ENCODE measurements around the gene BET1L. TPM values are rescaled to one million over a fixed set of nuclear protein-coding genes. Genes with fewer than 3 reads are reported as not detected.
"Not testable (repeated sequence)": the region's sequence is repeated elsewhere in the genome, so short reads cannot be mapped to it uniquely, and the experiment has no call there.

Gene BET1L
- total RNA-seq, 2 experiments from 2014 or later, result 39.3 to 44.5 TPM

- Mint-ChIP-seq H3K4me1 (peaks cover 25% of the 10 kb centered on the region), H3K9me3 (no peaks in the 10 kb centered on the region), H3K36me3 (ENCODE audit: low read depth) (peaks cover 2% of the 10 kb centered on the region), H3K27ac (no peak overlapping the region), H3K27me3 (no peaks in the 10 kb centered on the region), H3K4me3 (no peak overlapping the region)
- ChIA-PET CTCF (no interaction called here), POLR2A (interaction anchor here (1.6 kb wide), 1 partner anchor 8 kb away, joined by 8 read pairs; the partner anchor contains the start of genes BET1L and RIC8A)
- peak; percentile 11 for DNase-seq
Measured at GRCh38 chr11:198236-198806, 8.9 kb downstream of the BET1L start.

- peak; percentile 12 for DNase-seq
- no peaks in the 10 kb centered on the region for H3K9me3 Mint-ChIP-seq
- H3K4me3 Mint-ChIP-seq, result no peak overlapping the region
- ChIA-PET CTCF (no interaction called here), POLR2A (interaction anchor here (1.6 kb wide), 1 partner anchor 9 kb away, joined by 8 read pairs; the partner anchor contains the start of genes BET1L and RIC8A)
- H3K27me3 Mint-ChIP-seq, result no peaks in the 10 kb centered on the region
- no peaks in the 10 kb centered on the region for H3K36me3 Mint-ChIP-seq (ENCODE audit: low read depth)
- H3K27ac Mint-ChIP-seq, result no peak overlapping the region
- H3K4me1 Mint-ChIP-seq, result peaks cover 20% of the 10 kb centered on the region
Measured at GRCh38 chr11:197741-198235, 9.4 kb downstream of the BET1L start.

- peak; percentile 14 for DNase-seq
- no peaks in the 10 kb centered on the region for H3K36me3 Mint-ChIP-seq (ENCODE audit: low read depth)
- no peaks in the 10 kb centered on the region for H3K9me3 Mint-ChIP-seq
- peaks cover 15% of the 10 kb centered on the region for H3K4me1 Mint-ChIP-seq
- H3K27ac Mint-ChIP-seq, result no peak overlapping the region
- CTCF ChIA-PET, result no interaction called here
- no peaks in the 10 kb centered on the region for H3K27me3 Mint-ChIP-seq
- POLR2A ChIA-PET, result interaction anchor here (1.6 kb wide), 1 partner anchor 10 kb away, joined by 8 read pairs; the partner anchor contains the start of genes BET1L and RIC8A
- no peak overlapping the region for H3K4me3 Mint-ChIP-seq
Measured at GRCh38 chr11:196786-197731, 10.1 kb downstream of the BET1L start.

GRCh38 chr11:193481-193880, 13.7 kb downstream of the BET1L start:
- POLR2A ChIA-PET; H3K27me3 Mint-ChIP-seq; H3K27ac Mint-ChIP-seq; CTCF ChIA-PET; H3K36me3 Mint-ChIP-seq (ENCODE audit: low read depth); H3K4me3 Mint-ChIP-seq; H3K9me3 Mint-ChIP-seq: not testable (repeated sequence)
- peaks cover 13% of the 10 kb centered on the region for H3K4me1 Mint-ChIP-seq
- peak; percentile 16 for DNase-seq

GRCh38 chr11:192674-193128, 14.5 kb downstream of the BET1L start, which contains the start of gene SCGB1C1:
SCGB1C1 (plus strand) TSS chr11:193078; CDS start chr11:193100, 22 bp downstream.
- H3K27me3 Mint-ChIP-seq; DNase-seq; H3K27ac Mint-ChIP-seq; H3K36me3 Mint-ChIP-seq (ENCODE audit: low read depth); H3K4me3 Mint-ChIP-seq; CTCF ChIA-PET; H3K9me3 Mint-ChIP-seq; POLR2A ChIA-PET: not testable (repeated sequence)
- peaks cover 13% of the 10 kb centered on the region for H3K4me1 Mint-ChIP-seq

GRCh38 chr11:191490-192478, 15.4 kb downstream of the BET1L start:
- CTCF ChIA-PET; H3K27me3 Mint-ChIP-seq; H3K9me3 Mint-ChIP-seq; POLR2A ChIA-PET; H3K4me3 Mint-ChIP-seq; H3K27ac Mint-ChIP-seq; H3K36me3 Mint-ChIP-seq (ENCODE audit: low read depth): not testable (repeated sequence)
- peaks cover 13% of the 10 kb centered on the region for H3K4me1 Mint-ChIP-seq
- peak; percentile 47 for DNase-seq

- H3K9me3 Mint-ChIP-seq; H3K36me3 Mint-ChIP-seq (ENCODE audit: low read depth); H3K27me3 Mint-ChIP-seq; H3K27ac Mint-ChIP-seq; CTCF ChIA-PET; H3K4me3 Mint-ChIP-seq: not testable (repeated sequence)
- peaks cover 13% of the 10 kb centered on the region for H3K4me1 Mint-ChIP-seq
- DNase-seq, result peak; percentile 15
- POLR2A ChIA-PET, result interaction anchor here (0.7 kb wide), 1 partner anchor 16 kb away, joined by 3 read pairs; no protein-coding TSS in a partner anchor
Measured at GRCh38 chr11:190546-190945, 16.7 kb downstream of the BET1L start.

GRCh38 chr11:189843-190311, 17.3 kb downstream of the BET1L start:
- CTCF ChIA-PET; H3K4me3 Mint-ChIP-seq; H3K27ac Mint-ChIP-seq; H3K27me3 Mint-ChIP-seq; H3K9me3 Mint-ChIP-seq; H3K36me3 Mint-ChIP-seq (ENCODE audit: low read depth): not testable (repeated sequence)
- POLR2A ChIA-PET, result interaction anchor here (0.7 kb wide), 1 partner anchor 16 kb away, joined by 3 read pairs; no protein-coding TSS in a partner anchor
- peak; percentile 70 for DNase-seq
- H3K4me1 Mint-ChIP-seq, result peaks cover 13% of the 10 kb centered on the region

- H3K27ac Mint-ChIP-seq; H3K4me3 Mint-ChIP-seq; H3K9me3 Mint-ChIP-seq; CTCF ChIA-PET; H3K36me3 Mint-ChIP-seq (ENCODE audit: low read depth); POLR2A ChIA-PET; H3K27me3 Mint-ChIP-seq: not testable (repeated sequence)
- DNase-seq, result peak; percentile 14
- peaks cover 13% of the 10 kb centered on the region for H3K4me1 Mint-ChIP-seq
Measured at GRCh38 chr11:189200-189783, 17.9 kb downstream of the BET1L start.

- DNase-seq; CTCF ChIA-PET; H3K27me3 Mint-ChIP-seq; H3K4me3 Mint-ChIP-seq; POLR2A ChIA-PET; H3K4me1 Mint-ChIP-seq; H3K9me3 Mint-ChIP-seq; H3K36me3 Mint-ChIP-seq (ENCODE audit: low read depth); H3K27ac Mint-ChIP-seq: not testable (repeated sequence)
Measured at GRCh38 chr11:180242-180641, 27.0 kb downstream of the BET1L start.

All from activated CD4-positive, alpha-beta memory T cell treated with anti-CD3 and anti-CD28 coated beads, Interleukin-2, amount 10 ng/mL, durations not matched to agents 7 days and 5 days (primary cell).